Ovary (tissue), 3 donors: Measurements from ENCODE around the gene ADCK2.

Experiments used
- EP300 ChIP-seq: sonication (generic); formaldehyde crosslinking; IDR thresholded peaks from one replicate; pipeline ENCODE4 v1.6.1; 2017; ENCODE audit warnings: antibody characterized with exemption
- POLR2A ChIP-seq: fragments of 450-650 bp; IDR thresholded peaks from one replicate; pipeline ENCODE4 v1.6.1; 2017; ENCODE audit warnings: antibody characterized with exemption, mild to moderate bottlenecking, moderate library complexity
- TF ChIP-seq, protein P1 (sequence below), 3 donors: fragments of 450-650 bp in 2 of 3; fragments of 200-600 bp in 1 of 3; IDR thresholded peaks; one replicate each; pipeline versions ENCODE4 v1.5.1 to v1.8.0; 2016 to 2022; ENCODE audit warnings: antibody characterized with exemption in 3 of 3, mild to moderate bottlenecking in 1 of 3
- donor health status: DM: no; HTN: no; CAD: no.

DNA sequence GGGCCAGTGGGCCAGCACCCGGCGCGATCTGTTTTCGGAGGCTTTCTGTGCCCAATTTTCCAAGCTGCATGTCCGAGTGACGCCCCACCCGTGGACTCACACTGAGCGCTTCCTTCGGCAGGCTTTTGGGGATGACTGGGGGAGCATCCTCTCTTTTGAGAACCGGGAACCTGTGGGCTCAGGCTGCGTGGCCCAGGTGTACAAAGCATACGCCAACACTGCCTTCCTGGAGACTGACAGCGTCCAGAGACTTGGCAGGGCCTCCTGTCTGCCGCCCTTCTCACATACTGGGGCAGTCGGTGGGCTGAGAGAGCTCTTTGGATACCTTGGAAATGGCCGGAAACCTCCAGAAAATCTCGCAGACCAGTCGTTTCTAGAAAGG lies 1.0 kb downstream of the ADCK2 start:
- TF ChIP-seq POLR2A (peak; percentile 15), EP300 (no peak)
- TF ChIP-seq, protein P1, sequence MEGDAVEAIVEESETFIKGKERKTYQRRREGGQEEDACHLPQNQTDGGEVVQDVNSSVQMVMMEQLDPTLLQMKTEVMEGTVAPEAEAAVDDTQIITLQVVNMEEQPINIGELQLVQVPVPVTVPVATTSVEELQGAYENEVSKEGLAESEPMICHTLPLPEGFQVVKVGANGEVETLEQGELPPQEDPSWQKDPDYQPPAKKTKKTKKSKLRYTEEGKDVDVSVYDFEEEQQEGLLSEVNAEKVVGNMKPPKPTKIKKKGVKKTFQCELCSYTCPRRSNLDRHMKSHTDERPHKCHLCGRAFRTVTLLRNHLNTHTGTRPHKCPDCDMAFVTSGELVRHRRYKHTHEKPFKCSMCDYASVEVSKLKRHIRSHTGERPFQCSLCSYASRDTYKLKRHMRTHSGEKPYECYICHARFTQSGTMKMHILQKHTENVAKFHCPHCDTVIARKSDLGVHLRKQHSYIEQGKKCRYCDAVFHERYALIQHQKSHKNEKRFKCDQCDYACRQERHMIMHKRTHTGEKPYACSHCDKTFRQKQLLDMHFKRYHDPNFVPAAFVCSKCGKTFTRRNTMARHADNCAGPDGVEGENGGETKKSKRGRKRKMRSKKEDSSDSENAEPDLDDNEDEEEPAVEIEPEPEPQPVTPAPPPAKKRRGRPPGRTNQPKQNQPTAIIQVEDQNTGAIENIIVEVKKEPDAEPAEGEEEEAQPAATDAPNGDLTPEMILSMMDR (IDR thresholded peaks at IDR 0.05), result no peak
